H1 (cell line): ENCODE data around the gene RPP25. TPM values are rescaled to one million over a fixed set of nuclear protein-coding genes. Genes with fewer than 3 reads are reported as not detected.

Experiments
- CTCF ChIA-PET: fragments of 300-600 bp; sonication (Branson Sonifier 250); formaldehyde crosslinking; loops from one replicate; lab custom pipeline; 2021; ENCODE audit not compliant: partially characterized antibody; lab: Charles Lee
- POLR2A ChIA-PET: fragments of 300-600 bp; sonication (Branson Sonifier 250); formaldehyde crosslinking; loops from one replicate; lab custom pipeline; 2021; ENCODE audit warnings: inconsistent platforms; ENCODE audit not compliant: partially characterized antibody; lab: Charles Lee
- DNase-seq, 2 experiments: peaks; one replicate each; pipeline versions ENCODE4 v3.0.0 to v3.0.0-alpha.2; 2010 to 2022; ENCODE audit warnings: low spot score in 2 of 2, low read depth in 1 of 2, mixed read lengths in 1 of 2
- FAIRE-seq: peaks from 2 replicates; lab custom pipeline; 2011; peaks lifted over from hg19 to GRCh38; lab: Jason Lieb, UNC
- H2AFZ ChIP-seq: 2 replicates; pipeline ENCODE4 v1.8.1; 2012; ENCODE audit warnings: low read length, inconsistent platforms
- H2AK5ac ChIP-seq: 2 replicates; pipeline ENCODE4 v1.6.1; 2013; ENCODE audit warnings: low read depth, low read length
- H2BK120ac ChIP-seq: replicated peaks from 2 replicates; pipeline ENCODE3; 2013; ENCODE audit warnings: low read depth, low read length, inconsistent platforms
- H2BK12ac ChIP-seq: 2 replicates; pipeline ENCODE4 v1.6.1; 2013; ENCODE audit warnings: low read depth, low read length
- H2BK15ac ChIP-seq: 2 replicates; pipeline ENCODE4 v1.6.1; 2013; ENCODE audit warnings: low read length
- H2BK20ac ChIP-seq: 2 replicates; pipeline ENCODE4 v1.6.1; 2013; ENCODE audit warnings: low read length
- H2BK5ac ChIP-seq: 2 replicates; pipeline ENCODE4 v1.6.1; 2013; ENCODE audit warnings: low read depth, low read length
- H3K14ac ChIP-seq: 2 replicates; pipeline ENCODE4 v1.6.1; 2013; ENCODE audit warnings: inconsistent platforms; ENCODE audit not compliant: insufficient read length
- H3K18ac ChIP-seq: 2 replicates; pipeline ENCODE4 v1.6.1; 2013; ENCODE audit warnings: low read length; ENCODE audit errors: extremely low read depth
- H3K23ac ChIP-seq: 2 replicates; pipeline ENCODE4 v1.6.1; 2013; ENCODE audit warnings: inconsistent platforms; ENCODE audit not compliant: insufficient read length
- H3K23me2 ChIP-seq: 2 replicates; pipeline ENCODE4 v1.6.1; 2013; ENCODE audit warnings: low read depth, low read length
- H3K27ac ChIP-seq: 2 replicates; pipeline ENCODE4 v1.6.1; 2011; ENCODE audit warnings: low read depth, low read length, inconsistent platforms
- H3K27me3 ChIP-seq, 4 experiments: replicated peaks in 1 of 4; 1 replicate in 1 of 4; 2 replicates in 3 of 4; pipeline versions ENCODE4 v1.6.1 to v1.8.1; 2011 to 2013; ENCODE audit warnings: low read length in 3 of 4, mild to moderate bottlenecking in 3 of 4, inconsistent platforms in 2 of 4, mixed read lengths in 2 of 4, moderate library complexity in 1 of 4; ENCODE audit not compliant: control insufficient read depth in 3 of 4, insufficient read depth in 3 of 4; ENCODE audit errors: extremely low read depth in 1 of 4
- H3K36me3 ChIP-seq, 4 experiments: 2 replicates each; pipeline versions ENCODE4 v1.6.1 to v1.8.1; 2011 to 2013; ENCODE audit warnings: mild to moderate bottlenecking in 4 of 4, low read length in 3 of 4, moderate library complexity in 2 of 4, control low read depth in 1 of 4, inconsistent platforms in 1 of 4; ENCODE audit not compliant: insufficient read depth in 4 of 4, control insufficient read depth in 2 of 4
- H3K4ac ChIP-seq: replicated peaks from 2 replicates; pipeline ENCODE3; 2013; ENCODE audit warnings: low read length, low read depth, mixed read lengths, inconsistent platforms; ENCODE audit not compliant: insufficient read length
- H3K4me1 ChIP-seq, 4 experiments: replicated peaks in 1 of 4; 1 replicate in 1 of 4; 2 replicates in 3 of 4; pipeline versions ENCODE4 v1.6.1 to v1.8.1; 2011 to 2013; ENCODE audit warnings: low read length in 3 of 4, inconsistent platforms in 2 of 4, mixed read lengths in 1 of 4; ENCODE audit not compliant: insufficient read depth in 4 of 4, control insufficient read depth in 3 of 4
- H3K4me2 ChIP-seq, 2 experiments: 2 replicates each; pipeline versions ENCODE4 v1.6.1 to v1.8.1; 2011 to 2013; ENCODE audit warnings: low read depth in 2 of 2, low read length in 2 of 2, control low read depth in 1 of 2, inconsistent platforms in 1 of 2, mild to moderate bottlenecking in 1 of 2; ENCODE audit not compliant: insufficient read depth in 1 of 2
- H3K4me3 ChIP-seq, 4 experiments: fragments of 200-600, 300-600 bp in 1 of 4; sonication (generic), shearing (Covaris generic), sonication (Bioruptor Twin) in 1 of 4; 2 replicates each; pipeline versions ENCODE4 v1.5.1 to v1.8.1; 2011 to 2016; ENCODE audit warnings: low read length in 4 of 4, low read depth in 3 of 4, control low read depth in 2 of 4, inconsistent platforms in 2 of 4, mild to moderate bottlenecking in 2 of 4, mixed read lengths in 1 of 4, moderate library complexity in 1 of 4; ENCODE audit not compliant: insufficient read depth in 2 of 4; ENCODE audit errors: extremely low read depth in 1 of 4
- H3K56ac ChIP-seq: replicated peaks from 2 replicates; pipeline ENCODE3; 2013; ENCODE audit warnings: low read depth, mild to moderate bottlenecking, mixed read lengths, low read length, inconsistent platforms; ENCODE audit not compliant: insufficient read length
- H3K79me1 ChIP-seq: 2 replicates; pipeline ENCODE4 v1.6.1; 2013; ENCODE audit warnings: low read depth, low read length, control low read depth
- H3K79me2 ChIP-seq, 2 experiments: 2 replicates each; pipeline versions ENCODE4 v1.6.1 to v1.8.1; 2012 to 2013; ENCODE audit warnings: low read length in 2 of 2, mild to moderate bottlenecking in 2 of 2, inconsistent platforms in 1 of 2; ENCODE audit not compliant: insufficient read depth in 2 of 2, control insufficient read depth in 1 of 2
- H3K9ac ChIP-seq, 4 experiments: replicated peaks in 1 of 4; 1 replicate in 1 of 4; 2 replicates in 3 of 4; pipeline versions ENCODE4 v1.6.1 to v1.8.1; 2011 to 2013; ENCODE audit warnings: low read depth in 3 of 4, low read length in 3 of 4, control low read depth in 2 of 4, mild to moderate bottlenecking in 2 of 4, moderate library complexity in 2 of 4, inconsistent platforms in 1 of 4; ENCODE audit errors: extremely low read depth in 1 of 4
- H3K9me3 ChIP-seq, 2 experiments: 2 replicates each; pipeline versions ENCODE4 v1.6.1 to v1.8.1; 2012 to 2013; ENCODE audit warnings: mild to moderate bottlenecking in 2 of 2, moderate library complexity in 2 of 2, control low read depth in 1 of 2, inconsistent platforms in 1 of 2, low read depth in 1 of 2, low read length in 1 of 2, mixed read lengths in 1 of 2; ENCODE audit not compliant: insufficient read depth in 2 of 2
- H4K20me1 ChIP-seq, 2 experiments: replicated peaks in 1 of 2; 2 replicates each; pipeline versions ENCODE3 to v1.8.1; 2011 to 2013; ENCODE audit warnings: inconsistent platforms in 2 of 2, low read length in 2 of 2, mild to moderate bottlenecking in 1 of 2; ENCODE audit not compliant: insufficient read depth in 2 of 2, control insufficient read depth in 1 of 2
- H4K5ac ChIP-seq: 2 replicates; pipeline ENCODE4 v1.6.1; 2013; ENCODE audit warnings: low read length, low read depth, mixed read lengths, inconsistent platforms; ENCODE audit not compliant: insufficient read length
- H4K8ac ChIP-seq: 2 replicates; pipeline ENCODE4 v1.8.0; 2013; ENCODE audit warnings: mild to moderate bottlenecking, moderate library complexity, low read length, inconsistent platforms; ENCODE audit not compliant: insufficient read depth; ENCODE audit errors: extremely low read depth
- H4K91ac ChIP-seq: replicated peaks from 2 replicates; pipeline ENCODE3; 2013; ENCODE audit warnings: low read length, mixed read lengths, inconsistent platforms; ENCODE audit not compliant: insufficient read length
- BACH1 ChIP-seq: IDR thresholded peaks from 2 replicates; pipeline ENCODE4 v1.6.1; 2012; ENCODE audit warnings: low read length, improper control_type of control experiment
- BCL11A ChIP-seq, 2 experiments: IDR thresholded peaks; one replicate each; pipeline ENCODE4 v1.6.1; 2011; ENCODE audit warnings: low read depth in 2 of 2, low read length in 2 of 2, mild to moderate bottlenecking in 2 of 2
- EP300 ChIP-seq, 2 experiments: IDR thresholded peaks; 1 replicate in 1 of 2; 2 replicates in 1 of 2; pipeline ENCODE4 v1.6.1; 2011 to 2012; ENCODE audit warnings: low read depth in 2 of 2, low read length in 2 of 2, mild to moderate bottlenecking in 2 of 2, borderline replicate concordance in 1 of 2, inconsistent platforms in 1 of 2, moderate library complexity in 1 of 2
- HDAC6 ChIP-seq: IDR thresholded peaks from one replicate; pipeline ENCODE4 v1.7.1; 2012; ENCODE audit warnings: low read depth, mild to moderate bottlenecking, inconsistent platforms, low read length, moderate library complexity
- JUND ChIP-seq: IDR thresholded peaks from 2 replicates; pipeline ENCODE4 v1.6.1; 2011; ENCODE audit warnings: mild to moderate bottlenecking, improper control_type of control experiment, low read length
- RBBP5 ChIP-seq: IDR thresholded peaks from 2 replicates; pipeline ENCODE4 v1.7.1; 2012; ENCODE audit warnings: low read depth, mild to moderate bottlenecking, inconsistent platforms, low read length, moderate library complexity, borderline replicate concordance
- SP4 ChIP-seq: IDR thresholded peaks from 2 replicates; pipeline ENCODE4 v1.6.1; 2012; ENCODE audit warnings: low read length, inconsistent platforms
- SUZ12 ChIP-seq: fragments of 200-600 bp; sonication (generic); IDR thresholded peaks from 2 replicates; pipeline ENCODE4 v1.6.1; 2012; ENCODE audit warnings: mild to moderate bottlenecking, inconsistent platforms, low read length, moderate library complexity, mixed read lengths
- YY1 ChIP-seq: IDR thresholded peaks from 2 replicates; pipeline ENCODE4 v1.6.1; 2011; ENCODE audit warnings: low read depth, mild to moderate bottlenecking, low read length
- WGBS, 2 experiments: shearing (Covaris generic) in 1 of 2; methylation state at CpG; one replicate each; pipeline versions ENCODE4 v1.1.6 to v1.1.7; 2013 to 2015; ENCODE audit warnings: low lambda C conversion rate in 2 of 2, mixed read lengths in 2 of 2, inconsistent platforms in 1 of 2, low coverage in 1 of 2, missing lambda C conversion rate in 1 of 2; ENCODE audit not compliant: insufficient replicate concordance in 2 of 2, insufficient coverage in 1 of 2, insufficient read length in 1 of 2; ENCODE audit errors: extremely low coverage in 1 of 2, missing lambda C conversion rate in 1 of 2; 5-methylcytosine and 5-hydroxymethylcytosine counted together
- polyA plus RNA-seq, 7 experiments: library from polyadenylated mRNA; depleted of rRNA in 3 of 7; stranded (reverse) in 5 of 7; unstranded in 2 of 7; fragments of >200 nt in 5 of 7; fragments of 200-250 nt in 2 of 7; gene quantifications; 1 replicate in 5 of 7; 2 replicates in 1 of 7; 4 replicates in 1 of 7; pipeline versions ENCODE4 v1.2.1 to v1.2.3, GENCODE V29; 2011 to 2013; ENCODE audit warnings: missing spikeins in 2 of 7, mixed read lengths in 2 of 7
- total RNA-seq: library from RNA; stranded (reverse); fragmentation: NEBNext Ultra II Directional; extraction: Animal tissue kit (Norgen Biotek cat#: 25700); gene quantifications from 2 replicates; pipeline ENCODE4 v1.2.1, GENCODE V29; 2021
- TF ChIP-seq, protein P1 (sequence below): IDR thresholded peaks from 2 replicates; pipeline ENCODE4 v1.6.1; 2011; ENCODE audit warnings: low read depth, mild to moderate bottlenecking, low read length; ENCODE audit not compliant: insufficient read depth
- TF ChIP-seq, protein P2 (sequence below): IDR thresholded peaks from 2 replicates; pipeline ENCODE4 v1.6.1; 2012; ENCODE audit warnings: inconsistent platforms

The RPP25 gene
- total and polyA plus RNA-seq, 2 of the 8 experiments (the other 6 are each of a cell fraction or from before 2014, with no cell fraction given), result 17.4 to 19.8 TPM

DNA sequence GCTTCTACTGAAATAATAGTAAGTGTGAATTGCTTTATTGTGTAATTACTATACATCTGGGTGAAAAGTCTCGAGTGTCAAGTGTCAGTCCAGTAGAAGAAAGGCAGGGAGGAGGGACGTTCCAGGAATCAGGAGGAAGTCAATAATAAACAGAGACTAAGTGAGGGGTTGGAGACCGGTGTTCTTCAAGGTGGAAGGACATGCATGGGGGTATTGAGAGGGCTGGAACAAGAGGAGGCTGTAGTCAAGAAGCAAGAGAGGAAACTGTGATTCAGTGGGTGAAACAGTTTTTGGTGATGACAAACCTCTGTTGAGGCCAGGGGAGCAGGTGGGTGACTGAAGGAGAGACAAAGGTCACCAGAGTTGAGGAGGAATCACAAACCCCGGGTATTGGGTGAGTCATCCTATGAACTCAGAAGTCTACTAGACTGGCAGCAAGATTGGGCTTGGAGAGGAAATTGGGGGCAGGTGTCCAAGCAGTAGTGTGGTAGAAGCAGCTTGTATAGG, 27.2 kb upstream of the RPP25 start:
- H2AFZ ChIP-seq, result no peak overlapping the region
- H2BK15ac ChIP-seq, result no peak overlapping the region
- H4K8ac ChIP-seq, result no peak overlapping the region
- H4K91ac ChIP-seq, result no peak overlapping the region
- H2BK12ac ChIP-seq, result no peak overlapping the region
- no peak overlapping the region for H4K5ac ChIP-seq
- no peak overlapping the region for H3K27ac ChIP-seq
- no peaks in the 10 kb centered on the region for H4K20me1 ChIP-seq
- H3K4ac ChIP-seq, result no peak overlapping the region
- H3K9me3 ChIP-seq, result no peaks in the 10 kb centered on the region
- H3K9ac ChIP-seq, result no peak overlapping the region; a peak in 1 of 7 replicates
- no peak overlapping the region for H3K4me3 ChIP-seq
- H2AK5ac ChIP-seq, result no peak overlapping the region
- no peak overlapping the region for H2BK120ac ChIP-seq
- 81% methylated on average over 4 of the region's 4 CpGs; no CpG with 5 or more reads in 1 of the 2 experiments for WGBS, 2 experiments
- no peak overlapping the region for H3K4me2 ChIP-seq
- no peak overlapping the region for H3K18ac ChIP-seq
- DNase-seq, result no peak
- H2BK20ac ChIP-seq, result no peak overlapping the region
- H3K27me3 ChIP-seq, result no peaks in the 10 kb centered on the region
- H3K79me2 ChIP-seq, result no peaks in the 10 kb centered on the region
- H3K36me3 ChIP-seq, result no peaks in the 10 kb centered on the region
- no peak overlapping the region for H3K56ac ChIP-seq
- no peaks in the 10 kb centered on the region for H3K79me1 ChIP-seq
- H3K14ac ChIP-seq, result no peak overlapping the region
- no peak for FAIRE-seq
- ChIA-PET POLR2A (no interaction called here), CTCF (interaction anchor here (1.0 kb wide), 1 partner anchor 33 kb away, joined by 3 read pairs; no protein-coding TSS in a partner anchor)
- no peaks in the 10 kb centered on the region; the same call in 1 of the 2 replicates for H3K23me2 ChIP-seq
- H3K23ac ChIP-seq, result no peak overlapping the region
- no peak overlapping the region for H2BK5ac ChIP-seq
- TF ChIP-seq SUZ12, result no peak
- no peak for TF ChIP-seq EP300 (IDR thresholded peaks at IDR 0.05; ENCODE audit: borderline replicate concordance in 1 of 2, low read depth in 2 of 2, low read length in 2 of 2)
- TF ChIP-seq BACH1, result no peak
- TF ChIP-seq, protein P1, sequence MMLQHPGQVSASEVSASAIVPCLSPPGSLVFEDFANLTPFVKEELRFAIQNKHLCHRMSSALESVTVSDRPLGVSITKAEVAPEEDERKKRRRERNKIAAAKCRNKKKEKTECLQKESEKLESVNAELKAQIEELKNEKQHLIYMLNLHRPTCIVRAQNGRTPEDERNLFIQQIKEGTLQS, result no peak
- TF ChIP-seq BCL11A (IDR thresholded peaks at IDR 0.05; ENCODE audit: low read depth in 2 of 2, low read length in 2 of 2), result no peak
- no peak for TF ChIP-seq JUND
- no peak for TF ChIP-seq YY1
- no peak for TF ChIP-seq HDAC6
- TF ChIP-seq, protein P2, sequence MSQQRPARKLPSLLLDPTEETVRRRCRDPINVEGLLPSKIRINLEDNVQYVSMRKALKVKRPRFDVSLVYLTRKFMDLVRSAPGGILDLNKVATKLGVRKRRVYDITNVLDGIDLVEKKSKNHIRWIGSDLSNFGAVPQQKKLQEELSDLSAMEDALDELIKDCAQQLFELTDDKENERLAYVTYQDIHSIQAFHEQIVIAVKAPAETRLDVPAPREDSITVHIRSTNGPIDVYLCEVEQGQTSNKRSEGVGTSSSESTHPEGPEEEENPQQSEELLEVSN, result no peak
- no peak for TF ChIP-seq RBBP5
- no peak for TF ChIP-seq SP4
- TF ChIP-seq, all 59 proteins: peak for 0
- H3K4me1 ChIP-seq, result peaks cover 0 to 2% (median 0%) of the 10 kb centered on the region in 4 experiments; a peak in 1 of 7 replicates
